HPDE6-E6E7 (cell line): ENCODE results near the gene PTBP2.

Experiments used
- DNase-seq: peaks from one replicate; pipeline ENCODE4 v3.0.0; 2011; ENCODE audit warnings: missing footprints; ENCODE audit errors: extremely low spot score

Gene PTBP2

GRCh38 chr1:96721416-96722160 is at the start of gene PTBP2:
PTBP2 (plus strand) TSS chr1:96721784; CDS start chr1:96721865, 81 bp downstream.
- DNase-seq, result peak; percentile 74

GRCh38 chr1:96674915-96675314 is 46.7 kb upstream of the PTBP2 start:
- no peak for DNase-seq

DNA sequence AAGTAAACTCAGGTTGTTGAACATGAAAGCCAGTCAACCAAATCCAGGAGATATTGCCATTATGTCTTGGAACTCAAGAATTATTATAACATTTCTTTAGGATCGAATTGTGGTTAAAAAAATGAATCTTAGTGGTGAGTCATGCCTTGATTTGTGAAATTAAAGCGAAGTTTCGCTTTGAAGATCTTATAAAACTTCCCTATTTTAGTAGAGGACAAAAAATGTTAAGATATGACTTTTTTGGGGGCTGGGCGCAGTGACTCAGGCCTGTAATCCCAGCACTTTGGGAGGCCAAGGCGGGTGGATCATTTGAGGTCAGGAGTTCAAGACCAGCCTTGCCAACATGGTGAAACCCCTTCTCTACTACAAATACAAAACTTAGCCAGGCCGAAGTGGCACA is 39.5 kb upstream of the PTBP2 start:
- no peak for DNase-seq

GRCh38 chr1:96683931-96684330 is 37.7 kb upstream of the PTBP2 start:
- no peak for DNase-seq

- no peak for DNase-seq
Observed at GRCh38 chr1:96684744-96685143, 36.8 kb upstream of the PTBP2 start.

- DNase-seq, result no peak
Observed at GRCh38 chr1:96688767-96689166, 32.8 kb upstream of the PTBP2 start.

DNA sequence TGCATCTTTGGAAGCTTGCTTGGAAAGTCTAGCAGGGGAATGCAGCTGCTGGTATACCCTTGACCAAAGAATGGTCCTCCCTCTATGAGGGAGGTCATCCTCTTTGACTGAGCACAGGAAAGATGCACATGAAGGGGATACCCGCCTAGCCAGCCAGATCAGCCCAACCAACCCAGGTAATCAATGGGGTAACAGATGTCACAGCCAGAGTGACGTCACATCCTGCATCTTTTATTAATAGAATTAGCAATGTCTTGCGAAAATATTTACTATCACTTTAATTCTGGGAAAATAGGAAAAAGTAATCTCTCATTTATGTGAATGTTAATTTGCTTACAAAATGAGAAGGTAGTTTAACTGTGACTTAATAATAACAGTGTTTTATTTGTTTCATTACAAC is 25.6 kb upstream of the PTBP2 start:
- no peak for DNase-seq

DNA sequence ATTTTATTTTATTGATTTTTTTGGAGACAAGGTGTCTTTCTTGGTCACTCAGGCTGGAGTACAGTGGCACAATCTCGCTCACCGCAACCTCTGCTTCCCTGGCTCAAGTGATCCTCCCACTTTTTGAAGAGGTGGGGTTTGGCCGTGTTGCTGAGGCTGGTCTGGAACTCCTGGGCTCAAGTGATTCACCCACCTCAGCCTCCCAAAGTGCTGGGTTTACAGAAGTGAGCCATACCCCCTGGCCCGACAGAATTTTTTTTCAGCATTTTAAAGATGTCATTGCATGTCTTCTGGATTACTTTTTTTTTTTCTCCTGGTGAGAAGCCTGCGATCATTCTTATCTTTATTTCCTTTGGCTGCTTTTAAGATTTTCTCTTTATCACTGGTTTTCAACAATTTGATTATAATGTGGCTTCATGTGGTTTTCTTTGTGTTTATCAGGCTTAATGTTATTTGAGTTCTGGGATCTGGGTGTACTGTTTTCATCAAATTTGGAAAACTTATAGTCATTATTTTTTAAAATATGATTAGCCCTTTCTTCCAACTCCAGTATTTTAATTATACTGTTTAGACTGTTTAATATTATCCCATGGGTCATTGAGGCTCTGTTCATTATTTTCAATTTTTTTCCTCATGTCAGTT is 23.1 kb upstream of the PTBP2 start:
- DNase-seq, result no peak

DNA sequence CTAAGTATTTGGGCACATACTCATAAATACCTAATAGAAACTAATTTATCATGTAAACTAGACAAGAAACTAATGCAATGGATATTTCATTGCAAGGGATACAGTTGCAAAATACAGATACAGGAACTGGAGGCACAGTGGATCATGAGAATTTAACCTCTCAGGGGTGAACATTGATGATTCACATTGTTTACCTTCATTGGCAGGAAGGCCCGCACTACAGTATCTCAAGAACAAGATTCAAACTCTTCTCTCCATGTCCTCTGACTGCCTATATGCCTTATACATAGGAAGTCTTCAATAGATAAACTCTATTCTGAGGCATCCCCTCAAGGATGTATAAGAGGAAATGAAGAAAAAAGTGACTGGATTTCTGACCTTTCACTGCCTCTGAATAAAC is 18.4 kb upstream of the PTBP2 start:
- no peak for DNase-seq

- DNase-seq, result no peak
Observed at GRCh38 chr1:96707023-96707422, 14.6 kb upstream of the PTBP2 start.

GRCh38 chr1:96708482-96708881 is 13.1 kb upstream of the PTBP2 start:
- no peak for DNase-seq

DNA sequence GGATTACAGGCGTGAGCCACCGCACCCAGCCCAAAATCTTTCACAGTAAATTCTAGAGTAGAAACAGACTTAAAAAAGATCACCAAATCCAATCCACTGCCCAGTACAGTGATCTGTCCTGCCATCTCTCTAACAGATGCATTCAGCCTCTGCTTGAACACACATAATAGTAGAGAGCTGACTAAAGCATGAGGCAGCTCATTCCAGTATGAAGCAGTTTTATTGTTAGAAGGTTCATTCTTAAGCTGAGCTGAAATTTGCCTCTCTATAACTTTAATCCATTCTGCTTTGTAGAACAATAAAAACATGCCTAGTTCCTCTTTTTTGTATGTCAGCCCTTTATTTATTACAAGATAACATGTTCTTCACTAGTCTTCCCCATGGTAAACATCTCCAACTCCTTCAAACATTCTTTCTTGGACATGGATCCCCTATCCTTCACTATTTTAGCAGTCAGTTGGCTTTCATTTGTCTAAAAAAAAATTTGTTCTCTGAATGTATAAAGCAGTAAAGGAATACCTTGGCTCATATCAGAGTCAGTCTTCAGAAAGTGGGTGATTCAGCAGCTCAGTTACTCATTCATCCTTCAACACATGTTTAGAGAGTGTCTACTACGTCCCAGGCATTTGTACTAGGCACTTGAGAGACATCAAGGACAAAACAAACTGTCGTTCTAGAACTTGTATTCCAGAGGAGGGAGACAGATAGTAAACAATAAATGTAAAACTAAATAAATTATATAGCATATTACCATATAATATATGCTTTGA is 10.7 kb upstream of the PTBP2 start:
- DNase-seq, result no peak

GRCh38 chr1:96713649-96714048 is 7.9 kb upstream of the PTBP2 start:
- DNase-seq, result no peak

DNA sequence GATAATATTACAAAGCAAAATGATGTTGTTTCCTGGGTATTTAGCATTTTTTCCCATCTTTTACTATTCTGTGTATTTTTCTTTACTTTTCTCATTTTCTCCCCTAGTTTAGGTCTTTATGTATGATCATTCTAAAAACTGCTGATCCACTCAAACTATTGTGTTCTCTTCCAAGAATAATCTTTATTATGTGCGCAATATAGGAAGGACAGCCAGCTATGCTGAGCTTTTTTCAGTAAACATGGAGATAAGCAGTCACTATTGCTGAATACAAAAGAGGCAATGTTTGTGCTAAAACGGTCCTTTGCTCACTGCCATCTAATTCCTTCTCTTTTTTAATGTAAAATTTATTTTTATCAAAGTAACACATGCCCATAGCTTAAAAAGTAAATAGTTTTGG is 6.7 kb upstream of the PTBP2 start:
- DNase-seq, result no peak

GRCh38 chr1:96715482-96715881 is 6.1 kb upstream of the PTBP2 start:
- no peak for DNase-seq

DNA sequence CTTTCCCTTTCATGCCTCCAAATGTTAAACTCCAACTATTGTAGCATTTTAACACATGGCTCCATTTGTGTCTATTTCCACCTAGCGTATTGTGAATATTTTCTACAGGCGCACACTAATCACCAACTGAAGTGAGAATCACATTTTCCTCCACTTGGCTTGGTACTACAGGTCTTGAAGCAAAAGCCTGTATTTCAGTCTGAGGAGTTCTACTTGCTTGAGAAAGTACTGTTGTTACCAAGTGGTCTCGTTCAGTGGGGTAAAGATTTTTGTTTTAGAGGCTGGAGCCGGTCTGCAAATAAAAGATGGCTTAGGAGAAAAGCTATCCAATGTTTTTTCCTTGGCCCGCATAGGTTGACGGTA is 550 bp upstream of the PTBP2 start:
- no peak for DNase-seq

DNA sequence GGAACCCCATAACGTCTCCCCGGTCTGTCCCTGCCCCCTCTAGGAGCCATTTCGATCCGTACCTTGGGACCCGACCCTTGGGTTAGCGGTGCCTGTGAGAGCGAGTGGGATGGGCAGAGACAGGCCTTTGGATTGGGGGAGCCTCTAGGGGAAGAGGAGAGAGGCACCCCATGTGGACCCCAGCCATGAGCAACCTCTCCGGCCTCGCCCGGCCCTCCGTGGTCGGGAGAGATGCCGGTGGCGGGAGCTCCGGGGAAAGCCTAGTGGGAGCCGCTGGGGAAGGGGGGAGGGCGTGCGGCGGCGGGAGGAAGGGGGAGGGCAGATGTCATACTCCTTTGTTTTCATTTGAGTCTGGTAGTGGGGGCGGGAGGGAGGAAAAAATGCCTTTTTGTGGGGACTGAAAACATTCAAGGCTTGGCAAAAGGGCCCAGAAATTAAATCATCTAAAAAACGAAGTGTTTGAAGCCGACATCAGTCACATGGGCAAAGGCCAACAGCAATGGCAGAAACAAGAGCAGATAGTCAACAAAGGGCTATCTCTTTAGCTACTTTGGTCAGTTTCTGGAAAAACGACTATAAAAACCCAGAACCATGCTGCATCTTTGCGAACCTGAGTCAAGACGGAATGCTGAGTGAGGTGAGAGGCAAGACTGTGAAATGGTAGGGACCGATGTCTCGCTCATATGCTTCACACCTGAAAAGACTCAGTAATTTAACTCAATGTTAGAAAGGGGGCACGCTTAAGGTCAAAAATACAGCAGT is 758 bp downstream of the PTBP2 start:
- DNase-seq, result peak; percentile 36

DNA sequence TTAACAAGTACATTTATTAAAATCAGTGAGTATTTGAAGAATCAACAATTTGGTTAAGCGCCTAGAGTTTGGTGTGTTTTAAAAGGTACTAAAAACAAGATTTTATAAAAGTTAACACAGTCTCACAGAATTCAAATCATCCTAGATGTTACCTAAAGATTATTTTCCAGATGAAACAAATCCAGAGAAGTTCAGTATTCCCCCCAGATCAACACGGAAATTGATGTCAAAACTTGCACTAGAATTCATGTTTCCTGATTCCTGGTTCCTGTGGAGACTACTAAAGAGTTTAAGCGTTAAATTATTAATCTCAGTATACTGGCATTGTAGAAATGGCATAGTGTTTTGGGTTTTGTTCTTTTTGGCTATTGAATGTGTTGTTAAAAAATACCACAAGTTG is 1.4 kb downstream of the PTBP2 start:
- DNase-seq, result no peak

- no peak for DNase-seq
Observed at GRCh38 chr1:96723377-96723776, 1.8 kb downstream of the PTBP2 start.

DNA sequence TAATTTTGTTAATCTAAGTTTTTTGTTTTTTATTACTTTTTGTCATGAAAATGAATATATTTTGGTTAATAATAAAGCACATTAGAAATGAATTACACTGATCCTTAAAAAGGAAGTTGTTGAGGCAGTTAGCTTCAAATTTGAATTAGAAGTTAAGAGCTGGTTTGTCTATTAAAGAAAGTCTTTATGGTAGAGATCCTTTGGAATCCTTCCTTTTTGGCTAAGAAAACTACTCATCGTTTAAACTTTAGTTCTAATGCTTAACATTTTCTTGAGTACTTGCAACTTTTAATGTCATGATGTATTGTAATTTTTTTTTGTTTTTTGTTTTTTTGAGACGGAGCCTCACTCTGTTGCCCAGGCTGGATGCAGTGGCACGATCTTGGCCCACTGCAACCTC is 2.4 kb downstream of the PTBP2 start:
- DNase-seq, result no peak

GRCh38 chr1:96727860-96728259 is 6.3 kb downstream of the PTBP2 start:
- no peak for DNase-seq
